HEK293 (cell line): ENCODE measurements around the gene ZNF354C.

Experiments used
- CTCF ChIA-PET: fragments of 350-600 bp; formaldehyde crosslinking; extraction: SDS; loops from one replicate; lab custom pipeline; 2021; ENCODE audit warnings: antibody characterized with exemption; lab: Yijun Ruan, JAX
- POLR2A ChIA-PET: fragments of 300-600 bp; formaldehyde crosslinking; extraction: SDS; loops from one replicate; lab custom pipeline; 2020; ENCODE audit warnings: antibody characterized with exemption, inconsistent platforms; lab: Yijun Ruan, JAX
- H3K27ac ChIP-seq: fragments of 200-500 bp; sonication (Bioruptor generic); 2 replicates; pipeline ENCODE4 v1.5.1; 2014; ENCODE audit warnings: low read depth, low read length, control low read depth, inconsistent platforms; ENCODE audit errors: extremely low read depth
- H3K36me3 ChIP-seq, 2 experiments: fragments of 200-500 bp in 1 of 2; sonication (Bioruptor generic) in 1 of 2; 1 replicate in 1 of 2; 2 replicates in 1 of 2; pipeline ENCODE4 v1.5.1; 2014 to 2017; ENCODE audit warnings: inconsistent platforms in 2 of 2, low read length in 2 of 2; ENCODE audit not compliant: control insufficient read depth in 2 of 2, insufficient read depth in 1 of 2
- H3K4me1 ChIP-seq: fragments of 200-500 bp; sonication (Bioruptor generic); 2 replicates; pipeline ENCODE4 v1.5.1; 2014; ENCODE audit warnings: mild to moderate bottlenecking, low read length, inconsistent platforms; ENCODE audit not compliant: control insufficient read depth, insufficient read depth
- H3K4me3 ChIP-seq: 2 replicates; pipeline ENCODE4 v1.5.1; 2011; ENCODE audit warnings: low read depth, mild to moderate bottlenecking, control low read depth, low read length, moderate library complexity
- H3K9me3 ChIP-seq: fragments of 200-500 bp; sonication (Bioruptor generic); 2 replicates; pipeline ENCODE4 v1.5.1; 2014; ENCODE audit warnings: low read depth, low read length, inconsistent platforms; ENCODE audit not compliant: control insufficient read depth, insufficient read depth
- BCL11B ChIP-seq: fragments of 450-650 bp; formaldehyde crosslinking; IDR thresholded peaks from 2 replicates; pipeline ENCODE4 v1.5.1; 2016; ENCODE audit warnings: low read depth, missing biosample characterization, missing genetic modification characterization
- KLF1 ChIP-seq: fragments of 450-650 bp; formaldehyde crosslinking; IDR thresholded peaks from 2 replicates; pipeline ENCODE4 v1.5.1; 2016; ENCODE audit warnings: missing biosample characterization, missing genetic modification characterization
- KLF8 ChIP-seq: fragments of 450-650 bp; formaldehyde crosslinking; IDR thresholded peaks from 2 replicates; pipeline ENCODE4 v1.5.1; 2016; ENCODE audit warnings: missing biosample characterization, missing genetic modification characterization
- SETDB1 ChIP-seq: IDR thresholded peaks from one replicate; pipeline ENCODE4 v1.6.1; 2017; ENCODE audit warnings: mild to moderate bottlenecking, low read length, moderate library complexity, mixed read lengths; ENCODE audit not compliant: insufficient read length
- SP7 ChIP-seq: fragments of 450-650 bp; formaldehyde crosslinking; IDR thresholded peaks from 2 replicates; pipeline ENCODE4 v1.5.1; 2016; ENCODE audit warnings: missing biosample characterization, missing genetic modification characterization
- ZBTB1 ChIP-seq: fragments of 450-650 bp; formaldehyde crosslinking; IDR thresholded peaks from 2 replicates; pipeline ENCODE4 v1.5.1; 2016; ENCODE audit warnings: missing biosample characterization, missing genetic modification characterization
- ZNF157 ChIP-seq: fragments of 450-650 bp; formaldehyde crosslinking; IDR thresholded peaks from 2 replicates; pipeline ENCODE4 v1.5.1; 2016; ENCODE audit warnings: missing biosample characterization, missing genetic modification characterization
- ZNF184 ChIP-seq: fragments of 450-650 bp; IDR thresholded peaks from 2 replicates; pipeline ENCODE4 v1.5.1; 2018; ENCODE audit warnings: missing biosample characterization, mild to moderate bottlenecking, missing genetic modification characterization
- ZNF214 ChIP-seq: fragments of 450-650 bp; formaldehyde crosslinking; IDR thresholded peaks from 2 replicates; pipeline ENCODE4 v1.5.1; 2017; ENCODE audit warnings: missing biosample characterization, mild to moderate bottlenecking, missing genetic modification characterization, borderline replicate concordance
- ZNF221 ChIP-seq: fragments of 450-650 bp; formaldehyde crosslinking; IDR thresholded peaks from 2 replicates; pipeline ENCODE4 v1.5.1; 2017; ENCODE audit warnings: missing biosample characterization, missing genetic modification characterization, borderline replicate concordance
- ZNF292 ChIP-seq: fragments of 450-650 bp; formaldehyde crosslinking; IDR thresholded peaks from 2 replicates; pipeline ENCODE4 v1.5.1; 2016; ENCODE audit warnings: low read depth, missing biosample characterization, missing genetic modification characterization, borderline replicate concordance
- ZNF311 ChIP-seq: fragments of 450-650 bp; formaldehyde crosslinking; IDR thresholded peaks from 2 replicates; pipeline ENCODE4 v1.5.1; 2017; ENCODE audit warnings: missing biosample characterization, missing genetic modification characterization, borderline replicate concordance
- ZNF324 ChIP-seq: fragments of 450-650 bp; formaldehyde crosslinking; IDR thresholded peaks from 2 replicates; pipeline ENCODE4 v1.5.1; 2016; ENCODE audit warnings: missing biosample characterization, missing genetic modification characterization
- ZNF548 ChIP-seq: fragments of 450-650 bp; formaldehyde crosslinking; IDR thresholded peaks from 2 replicates; pipeline ENCODE4 v1.5.1; 2016; ENCODE audit warnings: missing biosample characterization, missing genetic modification characterization
- ZNF600 ChIP-seq: fragments of 450-650 bp; formaldehyde crosslinking; IDR thresholded peaks from 2 replicates; pipeline ENCODE4 v1.5.1; 2016; ENCODE audit warnings: missing biosample characterization, missing genetic modification characterization
- ZNF76 ChIP-seq: fragments of 450-650 bp; formaldehyde crosslinking; IDR thresholded peaks from 2 replicates; pipeline ENCODE4; 2016; ENCODE audit warnings: low read depth, missing biosample characterization, missing genetic modification characterization, borderline replicate concordance
- ZNF768 ChIP-seq: fragments of 450-650 bp; formaldehyde crosslinking; IDR thresholded peaks from 2 replicates; pipeline ENCODE4 v1.5.1; 2018; ENCODE audit warnings: missing biosample characterization, mild to moderate bottlenecking, missing genetic modification characterization
- ZNF777 ChIP-seq: fragments of 450-650 bp; formaldehyde crosslinking; IDR thresholded peaks from 2 replicates; pipeline ENCODE4 v1.5.1; 2017; ENCODE audit warnings: missing biosample characterization, missing genetic modification characterization, borderline replicate concordance
- ZNF830 ChIP-seq: fragments of 450-650 bp; IDR thresholded peaks from 2 replicates; pipeline ENCODE4 v1.5.0; 2018; ENCODE audit warnings: missing biosample characterization, missing genetic modification characterization, low read depth, mild to moderate bottlenecking, moderate library complexity
- ZSCAN23 ChIP-seq: fragments of 450-650 bp; formaldehyde crosslinking; IDR thresholded peaks from 2 replicates; pipeline ENCODE4 v1.5.1; 2016; ENCODE audit warnings: missing biosample characterization, missing genetic modification characterization
- TF ChIP-seq, protein P1 (sequence below): fragments of 450-650 bp; formaldehyde crosslinking; IDR thresholded peaks from 2 replicates; pipeline ENCODE4 v1.5.1; 2016; ENCODE audit warnings: missing biosample characterization, missing genetic modification characterization
- TF ChIP-seq, protein P2 (sequence below): sonication (generic); formaldehyde crosslinking; IDR thresholded peaks from 2 replicates; pipeline ENCODE4 v1.8.1; 2022; ENCODE audit warnings: mild to moderate bottlenecking, moderate library complexity, missing genetic modification reagents
- TF ChIP-seq, protein P3 (sequence below): fragments of 450-650 bp; formaldehyde crosslinking; IDR thresholded peaks from 2 replicates; pipeline ENCODE4 v1.5.0; 2017; ENCODE audit warnings: missing biosample characterization, missing genetic modification characterization, borderline replicate concordance
- TF ChIP-seq, protein P4 (sequence below): fragments of 450-650 bp; formaldehyde crosslinking; IDR thresholded peaks from 2 replicates; pipeline ENCODE4 v1.5.1; 2016; ENCODE audit warnings: missing biosample characterization, missing genetic modification characterization, borderline replicate concordance

Gene ZNF354C

DNA sequence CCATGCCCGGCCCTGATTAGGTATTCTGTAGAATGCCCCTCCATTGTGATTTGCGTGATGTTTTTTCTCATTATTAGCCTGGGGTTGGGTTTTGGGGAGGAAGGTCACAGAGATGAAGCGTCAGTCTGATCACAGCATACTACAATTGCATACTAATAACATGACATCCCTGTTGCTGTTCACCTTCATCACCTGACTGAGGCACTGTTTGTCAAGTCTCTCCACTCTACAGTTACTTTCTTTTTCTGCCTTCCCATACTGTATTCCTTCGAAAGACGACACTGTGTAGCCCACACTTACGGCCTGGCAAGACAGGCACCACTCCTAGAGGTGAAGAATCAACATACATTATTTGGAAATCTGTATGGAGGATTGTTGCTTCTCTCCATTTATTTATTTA, 5.5 kb downstream of the ZNF354C start:
- ChIA-PET CTCF (interaction anchor here (0.6 kb wide), 1 partner anchor 1569 kb away, joined by 3 read pairs; no protein-coding TSS in a partner anchor), POLR2A (no interaction called here)
- Histone ChIP-seq H3K4me3 (no peak overlapping the region), H3K4me1 (no peaks in the 10 kb centered on the region), H3K9me3 (no peaks in the 10 kb centered on the region; the same call in none of the 2 replicates), H3K36me3 (no peaks in the 10 kb centered on the region; a peak in 1 of 3 replicates), H3K27ac (no peak overlapping the region)
- no peak for TF ChIP-seq ZNF157 (tag by site-specific recombination)
- no peak for TF ChIP-seq ZNF600 (tag by site-specific recombination)
- no peak for TF ChIP-seq ZNF324 (tag by site-specific recombination)
- TF ChIP-seq ZNF777 (tag by site-specific recombination) = no peak
- TF ChIP-seq ZNF221 (tag by site-specific recombination) = no peak
- no peak for TF ChIP-seq KLF1 (tag by site-specific recombination)
- TF ChIP-seq KLF8 = no peak
- no peak for TF ChIP-seq ZNF311 (tag by site-specific recombination)
- no peak for TF ChIP-seq ZNF292 (tag by site-specific recombination)
- TF ChIP-seq ZSCAN23 (tag by site-specific recombination) = no peak
- TF ChIP-seq, protein P1, sequence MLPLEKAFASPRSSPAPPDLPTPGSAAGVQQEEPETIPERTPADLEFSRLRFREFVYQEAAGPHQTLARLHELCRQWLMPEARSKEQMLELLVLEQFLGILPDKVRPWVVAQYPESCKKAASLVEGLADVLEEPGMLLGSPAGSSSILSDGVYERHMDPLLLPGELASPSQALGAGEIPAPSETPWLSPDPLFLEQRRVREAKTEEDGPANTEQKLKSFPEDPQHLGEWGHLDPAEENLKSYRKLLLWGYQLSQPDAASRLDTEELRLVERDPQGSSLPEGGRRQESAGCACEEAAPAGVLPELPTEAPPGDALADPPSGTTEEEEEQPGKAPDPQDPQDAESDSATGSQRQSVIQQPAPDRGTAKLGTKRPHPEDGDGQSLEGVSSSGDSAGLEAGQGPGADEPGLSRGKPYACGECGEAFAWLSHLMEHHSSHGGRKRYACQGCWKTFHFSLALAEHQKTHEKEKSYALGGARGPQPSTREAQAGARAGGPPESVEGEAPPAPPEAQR (tag by site-specific recombination) = no peak
- TF ChIP-seq ZNF214 (tag by site-specific recombination) = no peak
- TF ChIP-seq, protein P2, sequence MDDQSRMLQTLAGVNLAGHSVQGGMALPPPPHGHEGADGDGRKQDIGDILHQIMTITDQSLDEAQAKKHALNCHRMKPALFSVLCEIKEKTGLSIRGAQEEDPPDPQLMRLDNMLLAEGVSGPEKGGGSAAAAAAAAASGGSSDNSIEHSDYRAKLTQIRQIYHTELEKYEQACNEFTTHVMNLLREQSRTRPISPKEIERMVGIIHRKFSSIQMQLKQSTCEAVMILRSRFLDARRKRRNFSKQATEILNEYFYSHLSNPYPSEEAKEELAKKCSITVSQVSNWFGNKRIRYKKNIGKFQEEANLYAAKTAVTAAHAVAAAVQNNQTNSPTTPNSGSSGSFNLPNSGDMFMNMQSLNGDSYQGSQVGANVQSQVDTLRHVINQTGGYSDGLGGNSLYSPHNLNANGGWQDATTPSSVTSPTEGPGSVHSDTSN = no peak
- no peak for TF ChIP-seq ZNF184
- no peak for TF ChIP-seq ZNF76 (tag by site-specific recombination)
- TF ChIP-seq BCL11B (tag by site-specific recombination) = no peak

DNA sequence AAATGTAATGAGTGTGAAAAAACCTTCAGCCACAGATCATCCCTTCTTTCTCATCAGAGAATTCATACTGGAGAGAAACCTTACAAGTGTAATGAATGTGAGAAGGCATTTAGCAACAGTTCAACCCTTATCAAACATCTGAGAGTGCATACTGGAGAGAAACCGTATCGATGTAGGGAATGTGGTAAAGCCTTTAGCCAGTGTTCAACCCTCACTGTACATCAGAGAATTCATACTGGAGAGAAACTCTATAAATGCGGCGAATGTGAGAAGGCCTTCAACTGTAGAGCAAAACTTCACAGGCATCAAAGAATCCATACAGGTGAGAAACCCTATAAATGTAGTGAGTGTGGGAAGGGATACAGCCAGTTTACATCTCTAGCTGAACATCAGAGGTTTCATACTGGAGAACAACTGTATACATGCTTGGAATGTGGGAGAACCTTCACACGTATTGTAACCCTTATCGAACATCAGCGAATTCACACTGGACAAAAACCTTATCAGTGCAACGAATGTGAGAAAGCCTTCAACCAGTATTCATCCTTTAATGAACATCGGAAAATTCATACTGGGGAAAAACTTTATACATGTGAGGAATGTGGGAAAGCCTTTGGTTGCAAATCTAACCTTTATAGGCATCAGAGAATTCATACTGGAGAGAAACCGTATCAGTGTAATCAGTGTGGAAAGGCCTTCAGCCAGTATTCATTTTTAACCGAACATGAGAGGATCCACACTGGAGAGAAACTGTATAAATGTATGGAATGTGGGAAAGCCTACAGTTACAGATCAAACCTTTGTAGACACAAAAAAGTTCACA, 19.2 kb downstream of the ZNF354C start:
- no peaks in the 10 kb centered on the region for H3K4me1 ChIP-seq
- ChIA-PET POLR2A (no interaction called here), CTCF (no interaction called here)
- H3K36me3 ChIP-seq = peaks cover 0 to 4% of the 10 kb centered on the region in 2 experiments; a peak in 1 of 3 replicates
- H3K9me3 ChIP-seq = no peaks in the 10 kb centered on the region; the same call in 1 of the 2 replicates
- no peak overlapping the region for H3K4me3 ChIP-seq
- no peak overlapping the region for H3K27ac ChIP-seq
- TF ChIP-seq SETDB1 (peak; percentile 96), ZBTB1 (tag by site-specific recombination) (no peak), SP7 (tag by site-specific recombination) (no peak), ZNF768 (tag by site-specific recombination) (no peak), ZNF548 (no peak), ZNF830 (tag by site-specific recombination) (no peak)
- TF ChIP-seq, protein P3, sequence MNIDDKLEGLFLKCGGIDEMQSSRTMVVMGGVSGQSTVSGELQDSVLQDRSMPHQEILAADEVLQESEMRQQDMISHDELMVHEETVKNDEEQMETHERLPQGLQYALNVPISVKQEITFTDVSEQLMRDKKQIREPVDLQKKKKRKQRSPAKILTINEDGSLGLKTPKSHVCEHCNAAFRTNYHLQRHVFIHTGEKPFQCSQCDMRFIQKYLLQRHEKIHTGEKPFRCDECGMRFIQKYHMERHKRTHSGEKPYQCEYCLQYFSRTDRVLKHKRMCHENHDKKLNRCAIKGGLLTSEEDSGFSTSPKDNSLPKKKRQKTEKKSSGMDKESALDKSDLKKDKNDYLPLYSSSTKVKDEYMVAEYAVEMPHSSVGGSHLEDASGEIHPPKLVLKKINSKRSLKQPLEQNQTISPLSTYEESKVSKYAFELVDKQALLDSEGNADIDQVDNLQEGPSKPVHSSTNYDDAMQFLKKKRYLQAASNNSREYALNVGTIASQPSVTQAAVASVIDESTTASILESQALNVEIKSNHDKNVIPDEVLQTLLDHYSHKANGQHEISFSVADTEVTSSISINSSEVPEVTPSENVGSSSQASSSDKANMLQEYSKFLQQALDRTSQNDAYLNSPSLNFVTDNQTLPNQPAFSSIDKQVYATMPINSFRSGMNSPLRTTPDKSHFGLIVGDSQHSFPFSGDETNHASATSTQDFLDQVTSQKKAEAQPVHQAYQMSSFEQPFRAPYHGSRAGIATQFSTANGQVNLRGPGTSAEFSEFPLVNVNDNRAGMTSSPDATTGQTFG (tag by site-specific recombination) = no peak
- TF ChIP-seq, protein P4, sequence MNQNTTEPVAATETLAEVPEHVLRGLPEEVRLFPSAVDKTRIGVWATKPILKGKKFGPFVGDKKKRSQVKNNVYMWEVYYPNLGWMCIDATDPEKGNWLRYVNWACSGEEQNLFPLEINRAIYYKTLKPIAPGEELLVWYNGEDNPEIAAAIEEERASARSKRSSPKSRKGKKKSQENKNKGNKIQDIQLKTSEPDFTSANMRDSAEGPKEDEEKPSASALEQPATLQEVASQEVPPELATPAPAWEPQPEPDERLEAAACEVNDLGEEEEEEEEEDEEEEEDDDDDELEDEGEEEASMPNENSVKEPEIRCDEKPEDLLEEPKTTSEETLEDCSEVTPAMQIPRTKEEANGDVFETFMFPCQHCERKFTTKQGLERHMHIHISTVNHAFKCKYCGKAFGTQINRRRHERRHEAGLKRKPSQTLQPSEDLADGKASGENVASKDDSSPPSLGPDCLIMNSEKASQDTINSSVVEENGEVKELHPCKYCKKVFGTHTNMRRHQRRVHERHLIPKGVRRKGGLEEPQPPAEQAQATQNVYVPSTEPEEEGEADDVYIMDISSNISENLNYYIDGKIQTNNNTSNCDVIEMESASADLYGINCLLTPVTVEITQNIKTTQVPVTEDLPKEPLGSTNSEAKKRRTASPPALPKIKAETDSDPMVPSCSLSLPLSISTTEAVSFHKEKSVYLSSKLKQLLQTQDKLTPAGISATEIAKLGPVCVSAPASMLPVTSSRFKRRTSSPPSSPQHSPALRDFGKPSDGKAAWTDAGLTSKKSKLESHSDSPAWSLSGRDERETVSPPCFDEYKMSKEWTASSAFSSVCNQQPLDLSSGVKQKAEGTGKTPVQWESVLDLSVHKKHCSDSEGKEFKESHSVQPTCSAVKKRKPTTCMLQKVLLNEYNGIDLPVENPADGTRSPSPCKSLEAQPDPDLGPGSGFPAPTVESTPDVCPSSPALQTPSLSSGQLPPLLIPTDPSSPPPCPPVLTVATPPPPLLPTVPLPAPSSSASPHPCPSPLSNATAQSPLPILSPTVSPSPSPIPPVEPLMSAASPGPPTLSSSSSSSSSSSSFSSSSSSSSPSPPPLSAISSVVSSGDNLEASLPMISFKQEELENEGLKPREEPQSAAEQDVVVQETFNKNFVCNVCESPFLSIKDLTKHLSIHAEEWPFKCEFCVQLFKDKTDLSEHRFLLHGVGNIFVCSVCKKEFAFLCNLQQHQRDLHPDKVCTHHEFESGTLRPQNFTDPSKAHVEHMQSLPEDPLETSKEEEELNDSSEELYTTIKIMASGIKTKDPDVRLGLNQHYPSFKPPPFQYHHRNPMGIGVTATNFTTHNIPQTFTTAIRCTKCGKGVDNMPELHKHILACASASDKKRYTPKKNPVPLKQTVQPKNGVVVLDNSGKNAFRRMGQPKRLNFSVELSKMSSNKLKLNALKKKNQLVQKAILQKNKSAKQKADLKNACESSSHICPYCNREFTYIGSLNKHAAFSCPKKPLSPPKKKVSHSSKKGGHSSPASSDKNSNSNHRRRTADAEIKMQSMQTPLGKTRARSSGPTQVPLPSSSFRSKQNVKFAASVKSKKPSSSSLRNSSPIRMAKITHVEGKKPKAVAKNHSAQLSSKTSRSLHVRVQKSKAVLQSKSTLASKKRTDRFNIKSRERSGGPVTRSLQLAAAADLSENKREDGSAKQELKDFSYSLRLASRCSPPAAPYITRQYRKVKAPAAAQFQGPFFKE = no peak
